Activated T-cell treated with anti-CD3 and anti-CD28 coated beads, Interleukin-2, amount 50 U/mL, for 72 hours (primary cell): ENCODE results near the gene RUNX1. TPM values are rescaled to one million over a fixed set of nuclear protein-coding genes. Genes with fewer than 3 reads are reported as not detected.

ENCODE experiments used
- ATAC-seq, 2 donors: fragments of 150-1000 bp; cut with Tn5 transposase; replicated peaks in 1 of 2; 2 replicates each; pipeline ENCODE4 v1.10.0; 2021; ENCODE audit warnings: moderate library complexity in 2 of 2, mild to moderate bottlenecking in 1 of 2
- DNase-seq, 2 donors: peaks; one replicate each; pipeline ENCODE4 v3.0.0; 2021 to 2022; ENCODE audit warnings: mixed read lengths in 1 of 2
- H3K27ac Mint-ChIP-seq: one replicate; pipeline ENCODE4 v1.8.0; 2022; ENCODE audit warnings: mild to moderate bottlenecking, moderate library complexity, mixed read lengths
- H3K27me3 Mint-ChIP-seq: one replicate; pipeline ENCODE4 v1.8.0; 2022; ENCODE audit warnings: low read depth, mixed read lengths
- H3K36me3 Mint-ChIP-seq, 2 donors: one replicate each; pipeline ENCODE4 v1.8.0; 2022; ENCODE audit warnings: mixed read lengths in 2 of 2, mild to moderate bottlenecking in 1 of 2; ENCODE audit not compliant: insufficient read depth in 2 of 2
- H3K4me1 Mint-ChIP-seq: one replicate; pipeline ENCODE4 v1.8.0; 2022; ENCODE audit warnings: low read depth, mixed read lengths
- H3K4me3 Mint-ChIP-seq, 2 donors: one replicate each; pipeline ENCODE4 v1.8.0; 2022; ENCODE audit warnings: mild to moderate bottlenecking in 2 of 2, mixed read lengths in 2 of 2, moderate library complexity in 2 of 2
- H3K9me3 Mint-ChIP-seq, 2 donors: one replicate each; pipeline ENCODE4 v1.8.0; 2022; ENCODE audit warnings: mixed read lengths in 2 of 2
- total RNA-seq, 2 donors: library from RNA; stranded (reverse); gene quantifications; one replicate each; pipeline ENCODE4 v1.2.3, GENCODE V29; 2022

Gene RUNX1
- total RNA-seq, 2 donors from 2014 or later, result 36.6 to 56.2 TPM

DNA sequence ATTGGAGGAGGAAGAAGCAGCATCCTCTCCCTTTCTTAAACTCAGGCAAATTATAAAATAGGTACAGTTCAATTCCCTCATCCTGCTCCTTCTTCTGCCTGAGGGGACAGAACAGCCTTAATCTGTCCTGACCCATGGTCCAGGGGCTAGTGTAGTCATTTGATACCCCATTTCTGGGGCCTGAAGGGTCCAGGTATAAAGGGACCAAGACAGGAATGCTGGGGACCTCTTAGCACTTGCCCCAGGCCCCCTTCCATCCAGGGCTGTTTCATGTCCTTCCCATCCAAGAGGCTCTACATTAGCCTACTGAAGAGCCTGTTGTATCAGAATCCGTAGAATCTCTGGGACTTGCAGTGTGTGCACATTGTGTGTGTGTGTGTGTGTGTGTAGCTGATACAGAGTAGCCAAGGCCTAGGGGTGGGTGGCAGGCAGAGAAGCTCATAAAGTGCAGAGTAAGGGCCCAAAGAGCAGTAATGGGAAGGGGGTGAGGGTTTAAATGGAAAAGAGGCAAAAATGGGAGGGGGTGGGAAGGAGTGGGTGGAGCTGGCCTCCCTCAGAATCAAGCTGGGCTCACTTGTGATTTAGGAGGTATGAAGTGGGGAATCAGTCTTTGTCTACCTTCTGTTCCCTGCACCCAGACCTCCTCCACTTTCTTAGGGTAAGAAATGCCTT is 32.4 kb downstream of the RUNX1 start:
- ATAC-seq (no peak), DNase-seq (no peak)
- peak overlapping the region; percentile 72 for H3K27ac Mint-ChIP-seq
- no peaks in the 10 kb centered on the region for H3K9me3 Mint-ChIP-seq
- H3K4me3 Mint-ChIP-seq, result peak overlapping the region; percentile 7 to 68
- no peaks in the 10 kb centered on the region for H3K36me3 Mint-ChIP-seq
- H3K27me3 Mint-ChIP-seq, result no peaks in the 10 kb centered on the region
- H3K4me1 Mint-ChIP-seq, result peaks cover 89% of the 10 kb centered on the region

GRCh38 chr21:35016071-35016470 is 33.0 kb downstream of the RUNX1 start:
- no peak for ATAC-seq
- H3K4me1 Mint-ChIP-seq, result peaks cover 89% of the 10 kb centered on the region
- H3K4me3 Mint-ChIP-seq, result peak overlapping the region; percentile 66 to 68
- H3K27me3 Mint-ChIP-seq, result no peaks in the 10 kb centered on the region
- H3K36me3 Mint-ChIP-seq, result no peaks in the 10 kb centered on the region
- DNase-seq, result no peak
- no peaks in the 10 kb centered on the region for H3K9me3 Mint-ChIP-seq
- peak overlapping the region; percentile 72 for H3K27ac Mint-ChIP-seq

DNA sequence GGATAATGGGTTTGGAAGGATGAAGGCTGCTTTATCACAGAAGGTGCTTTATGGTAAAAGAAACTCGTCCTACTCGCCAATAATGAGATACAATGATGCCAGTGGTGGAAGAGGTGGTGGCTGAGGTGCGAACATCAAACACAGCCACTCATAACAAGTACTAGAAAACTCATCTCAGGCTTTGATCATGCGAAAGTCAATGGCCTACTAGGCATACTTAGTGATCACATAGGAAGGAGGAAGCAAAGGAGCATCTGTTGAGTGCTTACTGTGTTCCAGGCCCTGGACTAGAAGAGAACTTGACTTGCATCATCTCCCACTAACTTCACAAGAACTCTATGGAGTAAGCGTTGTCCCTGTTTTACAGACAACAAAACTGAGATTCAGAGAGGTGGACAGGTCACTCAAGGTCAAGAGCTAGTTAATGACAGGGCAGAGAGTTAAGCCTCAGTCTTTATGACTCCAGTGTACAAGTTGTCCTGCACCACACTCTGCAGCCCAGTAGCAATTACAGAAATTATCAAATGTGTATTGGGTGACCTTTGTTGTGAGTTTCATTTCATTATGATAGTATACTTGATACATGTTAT is 33.6 kb downstream of the RUNX1 start:
- H3K9me3 Mint-ChIP-seq, result no peaks in the 10 kb centered on the region
- H3K4me3 Mint-ChIP-seq, result peak overlapping the region; percentile 66 to 68
- H3K4me1 Mint-ChIP-seq, result peaks cover 89% of the 10 kb centered on the region
- ATAC-seq (peak; percentile 91 to 94), DNase-seq (peak; percentile 64 to 65)
- H3K27ac Mint-ChIP-seq, result peak overlapping the region; percentile 72
- H3K36me3 Mint-ChIP-seq, result no peaks in the 10 kb centered on the region
- no peaks in the 10 kb centered on the region for H3K27me3 Mint-ChIP-seq

- no peak for ATAC-seq
- no peak for DNase-seq
- Mint-ChIP-seq H3K4me1 (peaks cover 87% of the 10 kb centered on the region), H3K4me3 (peak overlapping the region; percentile 66 to 68), H3K27ac (peak overlapping the region; percentile 20), H3K9me3 (no peaks in the 10 kb centered on the region), H3K36me3 (no peaks in the 10 kb centered on the region), H3K27me3 (no peaks in the 10 kb centered on the region)
These were observed 34.6 kb downstream of the RUNX1 start for GRCh38 chr21:35014302-35015041.

- H3K36me3 Mint-ChIP-seq, result no peaks in the 10 kb centered on the region
- H3K27me3 Mint-ChIP-seq, result no peaks in the 10 kb centered on the region
- DNase-seq (no peak), ATAC-seq (no peak)
- peak overlapping the region; percentile 76 for H3K27ac Mint-ChIP-seq
- H3K9me3 Mint-ChIP-seq, result no peaks in the 10 kb centered on the region
- peaks cover 87% of the 10 kb centered on the region for H3K4me1 Mint-ChIP-seq
- peak overlapping the region; percentile 69 to 80 for H3K4me3 Mint-ChIP-seq
These were observed 37.4 kb downstream of the RUNX1 start for GRCh38 chr21:35011681-35012080.

DNA sequence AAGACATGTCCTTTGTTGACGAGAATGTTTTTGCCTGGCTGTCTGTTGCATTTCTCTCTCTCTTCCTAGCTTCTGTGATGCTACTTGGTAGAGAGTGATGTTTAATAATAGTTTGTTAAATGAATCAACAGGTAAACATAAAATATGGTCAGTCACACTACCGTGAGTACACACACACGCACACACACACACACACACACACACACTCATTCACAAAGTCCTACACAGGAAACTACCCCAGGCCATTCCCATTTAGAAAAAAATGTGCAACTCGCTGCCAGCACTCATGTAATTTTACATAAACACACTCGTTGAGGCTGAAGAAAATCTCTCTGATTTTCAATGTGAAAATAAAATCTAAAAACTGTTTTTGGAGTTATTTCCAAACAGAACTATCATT is 38.7 kb downstream of the RUNX1 start:
- H3K36me3 Mint-ChIP-seq, result no peaks in the 10 kb centered on the region
- ATAC-seq, result no peak
- H3K4me3 Mint-ChIP-seq, result peak overlapping the region; percentile 34 to 80
- H3K27ac Mint-ChIP-seq, result peak overlapping the region; percentile 17
- H3K9me3 Mint-ChIP-seq, result no peaks in the 10 kb centered on the region
- peaks cover 87% of the 10 kb centered on the region for H3K4me1 Mint-ChIP-seq
- no peaks in the 10 kb centered on the region for H3K27me3 Mint-ChIP-seq
- no peak for DNase-seq

DNA sequence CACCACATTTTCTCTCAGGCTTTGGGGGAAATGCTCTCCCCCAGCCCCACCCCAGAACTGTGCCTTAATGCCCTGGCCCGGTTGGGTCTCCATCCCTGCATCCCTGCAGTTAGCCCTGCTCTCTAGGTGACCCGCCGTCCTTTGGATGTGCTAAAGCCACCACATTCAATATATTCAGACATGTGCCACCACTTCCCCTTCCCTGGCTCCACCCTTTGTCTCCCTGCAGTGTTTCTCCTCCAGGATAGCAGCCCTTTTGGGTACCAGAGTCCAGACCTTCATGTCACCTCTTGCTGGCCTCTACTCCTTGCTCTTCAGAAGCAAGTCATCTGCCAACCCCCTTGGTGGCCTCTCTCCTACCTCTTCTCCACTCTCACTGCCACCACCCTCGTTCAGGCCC is 41.8 kb downstream of the RUNX1 start:
- DNase-seq (no peak), ATAC-seq (no peak)
- peaks cover 93% of the 10 kb centered on the region for H3K4me1 Mint-ChIP-seq
- H3K9me3 Mint-ChIP-seq, result no peaks in the 10 kb centered on the region
- no peak overlapping the region for H3K27ac Mint-ChIP-seq
- H3K27me3 Mint-ChIP-seq, result no peaks in the 10 kb centered on the region
- H3K36me3 Mint-ChIP-seq, result no peaks in the 10 kb centered on the region
- H3K4me3 Mint-ChIP-seq, result no peak overlapping the region

- no peaks in the 10 kb centered on the region for H3K36me3 Mint-ChIP-seq
- H3K27ac Mint-ChIP-seq, result no peak overlapping the region
- no peaks in the 10 kb centered on the region for H3K9me3 Mint-ChIP-seq
- no peaks in the 10 kb centered on the region for H3K27me3 Mint-ChIP-seq
- peak overlapping the region in 1 of 2 donors; percentile 5 for H3K4me3 Mint-ChIP-seq
- peaks cover 93% of the 10 kb centered on the region for H3K4me1 Mint-ChIP-seq
- ATAC-seq (peak; percentile 22 to 29), DNase-seq (no peak)
These were observed 42.3 kb downstream of the RUNX1 start for GRCh38 chr21:35006771-35007170.

GRCh38 chr21:35006248-35006647 is 42.9 kb downstream of the RUNX1 start:
- no peaks in the 10 kb centered on the region for H3K27me3 Mint-ChIP-seq

DNA sequence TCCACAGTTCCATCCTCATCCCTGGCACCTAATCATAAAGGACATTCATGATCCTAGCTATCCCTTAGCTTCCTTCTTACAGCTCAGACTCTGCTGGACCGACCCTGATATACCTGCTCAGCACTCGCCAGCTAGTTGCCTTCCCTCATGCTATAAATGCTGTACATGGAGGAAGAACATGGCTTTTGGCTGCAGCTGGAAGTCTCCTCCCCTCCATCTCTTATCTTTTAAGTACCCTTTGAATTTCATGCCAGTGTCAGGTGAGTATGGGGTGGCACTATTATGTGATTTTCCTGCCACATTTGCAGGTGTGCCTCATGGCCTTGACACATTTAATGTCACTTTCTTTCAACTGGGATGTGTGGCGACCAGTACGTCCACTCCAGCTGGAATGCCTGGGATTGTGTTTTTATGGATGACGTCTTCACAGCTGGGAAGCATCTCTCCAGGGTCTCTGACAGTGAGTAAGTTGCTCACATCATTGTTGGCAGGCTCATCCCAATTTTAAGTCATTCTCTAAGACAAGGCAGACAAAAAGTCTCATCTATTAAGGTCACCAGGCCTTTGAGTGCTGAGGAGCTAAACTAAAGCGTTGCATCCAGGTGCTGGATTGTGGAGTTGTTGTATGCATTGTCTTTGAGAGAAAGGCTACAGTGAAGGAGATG is 43.4 kb downstream of the RUNX1 start:
- no peak for DNase-seq
- H3K9me3 Mint-ChIP-seq, result no peaks in the 10 kb centered on the region
- no peaks in the 10 kb centered on the region for H3K27me3 Mint-ChIP-seq
- peaks cover 92% of the 10 kb centered on the region for H3K4me1 Mint-ChIP-seq
- H3K4me3 Mint-ChIP-seq, result no peak overlapping the region
- no peaks in the 10 kb centered on the region for H3K36me3 Mint-ChIP-seq
- ATAC-seq, result no peak
- H3K27ac Mint-ChIP-seq, result no peak overlapping the region

More at GRCh38 chr21:35006248-35006647, 42.9 kb downstream of the RUNX1 start:
- H3K4me1 Mint-ChIP-seq, result peaks cover 93% of the 10 kb centered on the region
- no peak overlapping the region for H3K4me3 Mint-ChIP-seq
- no peaks in the 10 kb centered on the region for H3K36me3 Mint-ChIP-seq
- ATAC-seq, result peak in 1 of 2 donors; percentile 5
- no peak overlapping the region for H3K27ac Mint-ChIP-seq
- no peak for DNase-seq
- H3K9me3 Mint-ChIP-seq, result no peaks in the 10 kb centered on the region

- Mint-ChIP-seq H3K4me3 (peak overlapping the region in 1 of 2 donors; percentile 0), H3K27me3 (no peaks in the 10 kb centered on the region), H3K9me3 (no peaks in the 10 kb centered on the region), H3K27ac (peak overlapping the region; percentile 20), H3K4me1 (peaks cover 92% of the 10 kb centered on the region), H3K36me3 (no peaks in the 10 kb centered on the region)
- ATAC-seq, result no peak
- DNase-seq, result no peak
These were observed 44.0 kb downstream of the RUNX1 start for GRCh38 chr21:35005077-35005476.

GRCh38 chr21:35004314-35004713 is 44.8 kb downstream of the RUNX1 start:
- H3K4me1 Mint-ChIP-seq, result peaks cover 98% of the 10 kb centered on the region
- no peak overlapping the region for H3K4me3 Mint-ChIP-seq
- DNase-seq, result no peak
- no peak for ATAC-seq
- H3K27me3 Mint-ChIP-seq, result no peaks in the 10 kb centered on the region
- H3K9me3 Mint-ChIP-seq, result no peaks in the 10 kb centered on the region
- no peak overlapping the region for H3K27ac Mint-ChIP-seq
- H3K36me3 Mint-ChIP-seq, result no peaks in the 10 kb centered on the region
